GM19455 (cell line): ENCODE results near the gene QSOX2.

Source experiments
- ATAC-seq: cut with Tn5 transposase; IDR thresholded peaks from one replicate; pipeline ENCODE4 v1.9.1; 2021; ENCODE audit not compliant: unreplicated experiment

QSOX2 gene

GRCh38 chr9:136206602-136207275 lies 38.9 kb downstream of the QSOX2 start:
- ATAC-seq: no peak

- no peak for ATAC-seq
Measured at GRCh38 chr9:136205707-136205992, 40.0 kb downstream of the QSOX2 start.

- ATAC-seq: no peak
Measured at GRCh38 chr9:136204838-136205706, 40.5 kb downstream of the QSOX2 start, which contains the start of gene LHX3. Gene LHX3, minus strand, starts transcription at chr9:136205128. Its CDS starts 116 bp downstream, at chr9:136205012.

DNA sequence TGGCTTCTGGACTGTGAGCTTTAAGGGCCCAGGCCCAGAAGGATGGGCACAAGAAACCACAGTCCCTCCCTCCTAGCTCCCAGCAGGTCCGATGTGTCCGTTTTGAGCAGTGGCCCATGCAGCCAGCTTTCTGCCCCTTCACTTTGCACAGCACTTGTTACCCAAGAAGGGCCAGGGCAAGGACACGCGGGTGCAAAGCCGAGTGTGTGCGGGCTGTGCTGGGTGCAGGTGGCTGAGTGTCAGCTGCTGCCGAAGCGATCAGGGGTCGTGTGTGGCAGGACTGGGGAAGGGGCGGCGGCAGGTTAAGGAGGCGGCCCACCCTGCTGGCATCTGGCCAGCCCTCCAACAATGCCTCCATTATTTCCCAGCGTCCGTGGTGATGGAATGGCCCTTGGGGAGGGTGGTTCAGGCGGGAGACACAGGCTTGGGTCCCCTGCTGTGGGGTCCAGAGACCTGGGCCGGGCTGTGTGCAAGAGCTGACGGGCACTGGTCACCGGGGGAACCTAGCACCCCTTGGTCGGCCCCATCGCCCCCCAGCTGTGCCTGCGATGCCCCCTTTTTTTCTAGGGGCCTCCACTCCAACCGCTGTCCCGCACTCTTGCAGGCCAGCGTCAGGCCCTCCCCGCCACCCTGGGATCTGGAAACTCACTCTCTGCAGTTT lies 41.3 kb downstream of the QSOX2 start:
- no peak for ATAC-seq

- no peak for ATAC-seq
Measured at GRCh38 chr9:136203408-136204144, 42.0 kb downstream of the QSOX2 start.

DNA sequence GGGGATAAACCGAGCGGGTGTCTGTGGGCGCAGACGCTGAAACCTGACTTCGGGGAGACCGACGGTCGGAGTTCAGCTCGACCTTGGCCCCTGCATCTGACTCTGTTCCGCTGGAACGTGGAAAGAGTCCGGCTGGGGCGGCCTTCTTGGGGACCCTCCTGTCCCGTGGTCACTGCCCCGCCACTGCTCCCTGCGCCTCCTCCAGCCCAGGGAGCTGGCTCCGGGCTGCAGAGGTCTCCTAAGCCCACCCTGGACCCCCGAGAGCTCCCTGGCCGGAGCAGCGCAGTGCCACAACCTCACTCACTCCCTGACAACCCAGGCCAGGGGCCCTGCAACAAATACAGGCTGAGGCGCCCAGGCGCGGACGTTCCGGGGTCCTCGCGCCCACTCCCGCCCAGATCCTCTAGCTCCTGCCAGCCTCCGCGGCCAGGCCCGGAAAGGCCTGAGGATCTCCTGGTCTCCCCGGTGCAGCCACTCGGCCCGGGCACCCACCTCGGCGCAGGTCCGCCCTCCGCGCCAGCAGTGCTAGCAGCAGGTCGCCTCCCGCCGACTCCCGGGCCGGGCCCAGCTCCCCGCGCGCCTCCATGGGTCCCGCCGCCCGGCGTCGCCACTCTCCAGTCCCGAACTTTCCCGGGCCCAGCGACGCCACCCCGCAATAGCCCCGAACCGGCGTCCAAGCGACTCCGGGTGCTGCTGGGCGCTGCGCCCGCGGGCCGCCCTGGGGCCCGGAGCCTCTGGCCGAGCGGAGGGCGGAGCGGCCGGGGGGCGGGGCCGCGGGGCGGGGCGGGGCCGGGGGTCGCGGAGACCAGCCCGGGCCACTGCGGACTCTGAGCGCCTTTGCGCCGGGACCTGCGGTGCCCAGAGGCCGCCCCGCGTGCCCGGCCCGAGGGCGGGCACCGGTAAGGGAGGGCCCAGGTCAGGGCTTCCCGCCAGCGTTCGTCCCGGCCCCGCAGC lies 42.9 kb downstream of the QSOX2 start:
- no peak for ATAC-seq

GRCh38 chr9:136201609-136202453 lies 43.8 kb downstream of the QSOX2 start:
- ATAC-seq: no peak

- ATAC-seq: no peak
Measured at GRCh38 chr9:136201174-136201573, 44.4 kb downstream of the QSOX2 start.

- ATAC-seq: no peak
Measured at GRCh38 chr9:136200424-136200823, 45.2 kb downstream of the QSOX2 start.

GRCh38 chr9:136199391-136200288 lies 46.0 kb downstream of the QSOX2 start:
- ATAC-seq: no peak

GRCh38 chr9:136198605-136199083 lies 47.0 kb downstream of the QSOX2 start:
- ATAC-seq: no peak

DNA sequence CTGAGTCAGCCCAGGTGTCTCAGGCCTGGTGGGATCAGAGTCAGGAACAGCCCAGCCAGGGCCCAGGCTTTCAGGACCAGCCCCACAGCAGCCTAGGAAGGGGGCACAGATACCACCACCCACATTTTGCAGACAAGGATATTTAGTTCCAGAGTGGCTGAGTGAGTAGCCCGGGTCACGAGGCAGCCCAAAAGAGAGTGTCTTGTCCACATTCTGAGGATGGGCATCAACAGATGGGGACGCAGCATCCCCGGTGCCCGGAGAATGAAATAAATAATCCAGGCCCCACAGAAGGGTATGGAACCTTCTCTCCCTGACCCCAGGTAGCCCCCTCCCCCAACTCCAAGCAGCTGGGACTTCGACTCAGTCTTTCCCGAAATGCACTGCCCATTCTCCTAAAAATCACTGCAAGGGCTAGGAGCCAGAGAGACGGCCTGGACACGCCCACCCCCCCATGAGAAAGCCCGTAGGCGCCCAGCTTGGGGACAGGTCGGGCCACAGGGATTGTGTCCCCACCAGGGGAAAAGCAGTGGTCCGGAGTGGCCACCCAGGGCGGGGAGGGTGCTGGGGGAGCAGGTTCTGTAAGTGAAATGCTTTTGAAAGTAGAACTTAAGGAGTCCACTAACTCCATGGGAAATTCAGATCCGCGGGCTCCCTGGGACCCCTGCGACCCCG lies 47.5 kb downstream of the QSOX2 start:
- no peak for ATAC-seq

DNA sequence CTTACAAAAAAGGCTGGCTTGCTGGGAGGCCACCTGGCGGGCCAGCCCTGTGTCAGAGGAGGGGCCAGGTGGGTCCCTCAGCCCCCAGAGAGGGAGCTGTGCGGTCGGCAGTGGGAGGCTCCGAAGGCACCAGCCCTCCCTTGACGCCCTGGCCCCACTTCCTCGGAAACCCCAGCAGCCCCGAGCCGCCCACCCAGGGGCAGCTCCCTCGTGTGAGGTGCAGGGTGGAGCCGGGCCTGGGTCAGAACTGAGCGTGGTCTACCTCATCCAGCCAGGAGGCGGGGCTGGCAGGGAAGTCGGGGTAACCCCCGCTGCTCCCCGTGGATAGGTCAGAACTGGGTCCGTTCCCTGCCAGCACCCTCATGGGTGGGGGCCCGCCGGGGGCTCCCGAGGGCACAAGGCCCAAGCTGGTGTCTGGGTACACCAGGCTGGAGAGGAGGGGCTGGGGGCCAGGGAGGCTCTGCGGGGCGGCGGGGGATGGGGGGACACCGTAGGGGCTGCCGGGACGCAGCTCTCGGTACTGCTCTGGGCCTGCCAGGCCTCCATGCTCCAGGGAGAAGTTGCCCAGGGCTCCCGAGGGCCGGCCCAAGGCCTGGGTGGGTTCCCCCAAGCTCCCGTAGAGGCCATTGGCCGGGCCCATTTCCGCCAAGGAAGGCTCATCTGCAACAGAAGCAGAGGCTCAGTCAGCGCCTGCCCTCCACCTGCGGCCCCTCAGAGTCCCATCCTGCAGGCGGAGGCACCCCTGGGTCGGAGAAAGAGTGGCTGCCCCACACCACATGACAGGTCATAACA lies 48.3 kb downstream of the QSOX2 start:
- no peak for ATAC-seq

GRCh38 chr9:136196404-136197083 lies 49.1 kb downstream of the QSOX2 start:
- no peak for ATAC-seq

DNA sequence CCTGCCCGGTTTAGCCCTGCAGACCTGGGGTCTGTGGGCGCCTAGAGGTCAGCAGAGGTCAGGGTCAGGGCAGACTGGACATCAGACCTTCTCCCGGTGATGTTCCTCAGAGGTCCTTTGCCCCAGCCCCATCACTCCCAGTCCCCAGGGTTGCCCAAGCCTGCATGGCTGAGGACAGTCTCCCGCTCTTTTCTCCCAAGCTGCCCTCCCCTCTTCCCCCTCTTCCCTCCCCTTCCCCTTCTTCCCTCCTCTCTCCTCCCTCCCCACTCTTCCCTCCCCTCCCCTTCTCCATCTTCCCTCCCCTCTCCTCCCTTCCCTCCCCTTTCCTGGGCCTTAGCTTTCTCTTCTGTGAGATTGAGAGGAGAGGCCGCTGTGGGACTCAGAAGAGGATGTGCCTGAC lies 51.1 kb downstream of the QSOX2 start:
- no peak for ATAC-seq

DNA sequence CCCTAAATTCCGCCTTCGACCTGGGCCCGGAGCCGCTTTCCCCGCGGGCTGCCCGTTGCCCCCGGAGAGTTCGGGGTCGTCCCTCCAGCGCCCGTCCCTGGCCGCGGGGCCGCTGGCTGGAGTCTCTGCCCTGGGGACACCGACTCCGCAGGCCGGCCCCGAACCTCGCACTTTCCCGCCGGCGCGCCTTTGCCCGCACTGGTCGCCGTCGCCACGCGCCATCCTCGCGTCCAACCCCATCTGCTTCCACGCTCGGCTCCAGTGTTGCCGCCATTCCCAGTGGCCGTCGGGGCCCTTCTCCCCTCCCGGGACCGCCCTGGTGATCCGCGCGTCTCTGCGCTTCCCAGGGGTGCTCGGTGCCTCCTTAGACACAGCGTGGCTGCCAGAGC lies 51.7 kb downstream of the QSOX2 start:
- no peak for ATAC-seq
